K562 (cell line): ENCODE data around the gene CHMP4B. TPM values are rescaled to one million over a fixed set of nuclear protein-coding genes. Genes with fewer than 3 reads are reported as not detected.
"Not testable (repeated sequence)": the region's sequence is repeated elsewhere in the genome, so short reads cannot be mapped to it uniquely, and the experiment has no call there.

Source experiments
- ATAC-seq: fragments of 200-7000 bp; cut with Tn5 transposase; 3 replicates; pipeline ENCODE4 v1.9.1; 2020; ENCODE audit warnings: moderate library complexity
- BruUV-seq: library from RNA; stranded (reverse); fragments of 400-500 nt; replicated peaks from 2 replicates; lab custom pipeline; 2021; lab: Mats Ljungman, UMichigan
- CTCF ChIA-PET: fragments of 300-600 bp; formaldehyde crosslinking; extraction: SDS; loops from one replicate; lab custom pipeline; 2021; ENCODE audit warnings: low intra/inter-chr PET ratio; lab: Yijun Ruan, JAX
- POLR2A ChIA-PET: fragments of 300-600, 350-650 bp; sonication (Branson Sonifier 250); formaldehyde crosslinking; extraction: SDS; loops from one replicate; lab custom pipeline; 2021; ENCODE audit warnings: antibody characterized with exemption, inconsistent platforms; lab: Yijun Ruan, JAX
- DNase-seq, 4 experiments: peaks; one replicate each; pipeline versions ENCODE4 v3.0.0 to v3.0.0-alpha.2; 2011 to 2018; ENCODE audit warnings: low spot score in 3 of 4, mixed read lengths in 3 of 4; ENCODE audit errors: extremely low read depth in 1 of 4
- FAIRE-seq: peaks from 2 replicates; lab custom pipeline; 2011; peaks lifted over from hg19 to GRCh38; lab: Jason Lieb, UNC
- H2AFZ ChIP-seq: 2 replicates; pipeline ENCODE4 v1.6.0; 2011; ENCODE audit warnings: low read depth, low read length, control low read depth, inconsistent platforms
- H3K27ac ChIP-seq: fragments of 200-600 bp; 3 replicates; pipeline ENCODE4 v1.8.0; 2011; ENCODE audit warnings: low read depth, mild to moderate bottlenecking, control low read depth, inconsistent platforms, low read length, moderate library complexity, mixed read lengths; ENCODE audit errors: extremely low read depth
- H3K27me3 ChIP-seq, 2 experiments: fragments of 300-600 bp in 1 of 2; 2 replicates in 1 of 2; 3 replicates in 1 of 2; pipeline versions ENCODE4 v1.6.0 to v1.8.0; 2011; ENCODE audit warnings: inconsistent platforms in 2 of 2, low read length in 2 of 2, mild to moderate bottlenecking in 1 of 2, mixed read lengths in 1 of 2, moderate library complexity in 1 of 2; ENCODE audit not compliant: control insufficient read depth in 2 of 2, insufficient read depth in 2 of 2
- H3K36me3 ChIP-seq: fragments of 300-600 bp; 3 replicates; pipeline ENCODE4 v1.8.0; 2011; ENCODE audit warnings: mild to moderate bottlenecking, low read length, inconsistent platforms; ENCODE audit not compliant: control insufficient read depth, insufficient read depth
- H3K4me1 ChIP-seq, 2 experiments: fragments of 200-600 bp in 1 of 2; replicated peaks in 1 of 2; 2 replicates in 1 of 2; 3 replicates in 1 of 2; pipeline versions ENCODE4 v1.5.1 to v1.8.0; 2011; ENCODE audit warnings: inconsistent platforms in 2 of 2, low read length in 2 of 2, mild to moderate bottlenecking in 1 of 2, mixed read lengths in 1 of 2, moderate library complexity in 1 of 2; ENCODE audit not compliant: control insufficient read depth in 2 of 2, insufficient read depth in 2 of 2
- H3K4me2 ChIP-seq: 2 replicates; pipeline ENCODE4 v1.6.1; 2011; ENCODE audit warnings: low read length, control low read depth, inconsistent platforms, mixed read lengths; ENCODE audit not compliant: insufficient read depth
- H3K4me3 ChIP-seq: fragments of 200-600 bp; sonication (generic), shearing (Covaris generic); 2 replicates; pipeline ENCODE4 v1.5.1; 2016; ENCODE audit warnings: control low read depth, inconsistent platforms
- H3K79me2 ChIP-seq: fragments of 200-600 bp; 3 replicates; pipeline ENCODE4 v1.8.0; 2011; ENCODE audit warnings: low read length, inconsistent platforms; ENCODE audit not compliant: control insufficient read depth, insufficient read depth
- H3K9ac ChIP-seq, 2 experiments: 2 replicates each; pipeline versions ENCODE4 v1.6.0 to v1.6.1; 2011; ENCODE audit warnings: low read depth in 2 of 2, low read length in 2 of 2, control low read depth in 1 of 2, inconsistent platforms in 1 of 2, mild to moderate bottlenecking in 1 of 2, mixed read lengths in 1 of 2; ENCODE audit not compliant: insufficient read depth in 1 of 2
- H3K9me1 ChIP-seq: one replicate; pipeline ENCODE4 v1.6.0; 2011; ENCODE audit warnings: inconsistent platforms, mild to moderate bottlenecking, low read length, moderate library complexity; ENCODE audit not compliant: control insufficient read depth, insufficient read depth
- H3K9me3 ChIP-seq: replicated peaks from 2 replicates; pipeline ENCODE4 v1.5.1; 2011; ENCODE audit warnings: low read depth, low read length, inconsistent platforms; ENCODE audit not compliant: control insufficient read depth, insufficient read depth
- H4K20me1 ChIP-seq: replicated peaks from 2 replicates; pipeline ENCODE4 v1.6.1; 2011; ENCODE audit warnings: low read length, inconsistent platforms, mixed read lengths; ENCODE audit not compliant: control insufficient read depth, insufficient read depth
- DDX20 ChIP-seq: fragments of 450-650 bp; IDR thresholded peaks from 2 replicates; pipeline ENCODE4 v1.6.1; 2016; ENCODE audit warnings: missing genetic modification characterization, low read depth, mild to moderate bottlenecking, missing compliant biosample characterization, moderate library complexity
- HDAC8 ChIP-seq: fragments of 450-650 bp; IDR thresholded peaks from 2 replicates; pipeline ENCODE4 v1.6.1; 2016; ENCODE audit warnings: mild to moderate bottlenecking, missing genetic modification characterization, moderate library complexity, missing compliant biosample characterization
- PCBP2 ChIP-seq: fragments of 200-400 bp; formaldehyde crosslinking; IDR thresholded peaks from 2 replicates; pipeline ENCODE4 v1.6.1; 2018; ENCODE audit warnings: low read length, low read depth, mild to moderate bottlenecking, moderate library complexity; ENCODE audit not compliant: poor library complexity, severe bottlenecking
- RUNX1 ChIP-seq: sonication (generic); IDR thresholded peaks from 2 replicates; pipeline ENCODE4 v1.6.1; 2016; ENCODE audit warnings: antibody characterized with exemption, low read depth
- SREBF2 ChIP-seq: sonication (generic); formaldehyde crosslinking; IDR thresholded peaks from 2 replicates; pipeline ENCODE4 v1.4.0; 2020; ENCODE audit warnings: mild to moderate bottlenecking, missing genetic modification reagents
- XRCC5 ChIP-seq: fragments of 200-400 bp; formaldehyde crosslinking; IDR thresholded peaks from 2 replicates; pipeline ENCODE4 v1.6.1; 2017; ENCODE audit warnings: low read depth, mild to moderate bottlenecking, low read length
- ZC3H11A ChIP-seq: IDR thresholded peaks from 2 replicates; pipeline ENCODE4 v1.6.1; 2012; ENCODE audit warnings: low read depth, low read length, improper control_type of control experiment
- ZEB2 ChIP-seq: fragments of 450-650 bp; IDR thresholded peaks from 2 replicates; pipeline ENCODE4 v1.6.1; 2016
- ZMIZ1 ChIP-seq, 2 experiments: fragments of 150-350 bp in 1 of 2; IDR thresholded peaks; 2 replicates each; pipeline ENCODE4 v1.6.1; 2012 to 2016; ENCODE audit warnings: low read depth in 2 of 2, low read length in 2 of 2, mild to moderate bottlenecking in 1 of 2, moderate library complexity in 1 of 2
- ZNF121 ChIP-seq: sonication (generic); formaldehyde crosslinking; conservative IDR thresholded peaks from 2 replicates; pipeline ENCODE4 v1.8.0; 2022; ENCODE audit warnings: missing genetic modification reagents
- WGBS: fragments of 100-300 bp; shearing (Covaris generic); methylation state at CpG from one replicate; pipeline ENCODE4 v1.1.6; 2016; ENCODE audit warnings: low coverage, mixed read lengths; ENCODE audit not compliant: insufficient coverage; ENCODE audit errors: missing lambda C conversion rate; 5-methylcytosine and 5-hydroxymethylcytosine counted together
- in situ Hi-C: fragments of 300-500 bp; cut with MboI; formaldehyde crosslinking; loops from 4 replicates; pipeline ENCODE4 v1.15.0; 2018; ENCODE audit warnings: inconsistent platforms, mixed read lengths
- intact Hi-C: fragments of 100-400 bp; cut with micrococcal nuclease; formaldehyde crosslinking; loops from 2 replicates; pipeline ENCODE4 v1.14.2; 2022
- polyA plus RNA-seq, 8 experiments: library from polyadenylated mRNA; depleted of rRNA in 4 of 8; stranded (reverse) in 5 of 8; unstranded in 3 of 8; fragments of >200 nt; fragmentation: Nextera tagmentation in 2 of 8; fragmentation: Illumina TruSeq in 1 of 8; extraction: Ambion mirVana in 2 of 8; extraction: Trizol in 1 of 8; gene quantifications; 2 replicates each; pipeline versions ENCODE4 v1.2.1 to v1.2.3, GENCODE V29; 2011 to 2014; ENCODE audit warnings: inconsistent platforms in 1 of 8, missing spikeins in 1 of 8
- total RNA-seq, 7 experiments: library from RNA; depleted of rRNA in 6 of 7; stranded (reverse); fragments of >200 nt in 6 of 7; fragmentation: Illumina TruSeq in 2 of 7; extraction: Trizol in 2 of 7; gene quantifications; 2 replicates each; pipeline versions ENCODE4 v1.2.1 to v1.2.3, GENCODE V29; 2011 to 2021; ENCODE audit warnings: low replicate concordance in 1 of 7

CHMP4B gene
- total and polyA plus RNA-seq, 9 of the 15 experiments (the other 6 are each of a cell fraction or from before 2014, with no cell fraction given): 1.8 to 64.7 (median 31.8) TPM

DNA sequence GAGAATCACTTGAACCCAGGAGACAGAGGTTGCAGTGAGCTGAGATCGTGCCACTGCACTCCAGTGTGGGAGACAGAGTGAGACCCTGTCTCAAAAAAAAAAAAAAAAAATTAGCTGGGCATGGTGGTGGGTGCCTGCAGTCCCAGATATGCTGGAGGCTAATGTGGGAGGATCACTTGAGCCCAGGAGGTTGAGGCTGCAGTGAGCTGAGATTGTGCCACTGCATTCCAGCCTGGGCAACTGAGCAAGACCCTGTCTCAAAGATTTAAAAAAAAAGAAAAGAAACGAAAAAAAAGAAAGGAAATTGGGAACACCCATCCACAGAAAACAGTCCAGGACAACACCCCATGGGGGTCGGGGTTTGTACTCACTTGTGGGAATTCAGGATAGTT lies 18.6 kb upstream of the CHMP4B start:
- H3K27me3 ChIP-seq, H3K4me3 ChIP-seq, ATAC-seq, DNase-seq, H3K9me1 ChIP-seq, FAIRE-seq, H4K20me1 ChIP-seq, H3K9ac ChIP-seq, H3K9me3 ChIP-seq, CTCF ChIA-PET, in situ Hi-C loops, H3K36me3 ChIP-seq, H3K27ac ChIP-seq, BruUV-seq, H3K4me2 ChIP-seq, H3K79me2 ChIP-seq: not testable (repeated sequence)
- WGBS: 20% methylated on average over 3 of the region's 3 CpGs
- TF ChIP-seq ZNF121: peak; percentile 91
- Histone ChIP-seq H2AFZ (0 out of 2 replicates have a peak overlapping the region, but pooled peaks have one; percentile 44), H3K4me1 (peaks cover 5 to 19% of the 10 kb centered on the region in 2 experiments; a peak in 4 of 5 replicates)
- POLR2A ChIA-PET: interaction anchor here (0.6 kb wide), 1 partner anchor 44 kb away, joined by 4 read pairs; no protein-coding TSS in a partner anchor
- intact Hi-C loops: loop anchor here (5.0 to 10.0 kb wide), 3 partner anchors 70 to 272 kb away; no protein-coding TSS in a partner anchor

- BruUV-seq: no TSS peak
- ChIA-PET CTCF (no interaction called here), POLR2A (interaction anchor here (0.6 kb wide), 3 partner anchors 26 to 136 kb away, joined by 3 to 4 read pairs (median 3); no protein-coding TSS in a partner anchor)
- no peaks in the 10 kb centered on the region for H3K9me3 ChIP-seq
- ATAC-seq (no peak), DNase-seq (no peak), FAIRE-seq (no peak)
- no peaks in the 10 kb centered on the region for H3K36me3 ChIP-seq
- H4K20me1 ChIP-seq: no peaks in the 10 kb centered on the region
- H3K4me2 ChIP-seq: no peak overlapping the region
- in situ Hi-C loops: no loop called here
- no peaks in the 10 kb centered on the region for H3K9me1 ChIP-seq
- 0 out of 2 replicates have a peak overlapping the region, but pooled peaks have one; percentile 44 for H2AFZ ChIP-seq
- no peaks in the 10 kb centered on the region for H3K79me2 ChIP-seq
- no peak overlapping the region for H3K4me3 ChIP-seq
- no peak overlapping the region for H3K27ac ChIP-seq
- no peaks in the 10 kb centered on the region for H3K27me3 ChIP-seq
- H3K4me1 ChIP-seq: peaks cover 3 to 19% of the 10 kb centered on the region in 2 experiments; a peak in 4 of 5 replicates
- intact Hi-C loops: loop anchor here (5.0 to 10.0 kb wide), 3 partner anchors 69 to 272 kb away; no protein-coding TSS in a partner anchor
- H3K9ac ChIP-seq: peak overlapping the region in 1 of 2 experiments; percentile 65; a peak in 2 of 4 replicates
- WGBS: 59% methylated on average over 20 of the region's 21 CpGs
- no peak for TF ChIP-seq ZC3H11A
- no peak for TF ChIP-seq RUNX1
- no peak for TF ChIP-seq HDAC8 (tag)
- TF ChIP-seq PCBP2: no peak
- no peak for TF ChIP-seq ZMIZ1 (IDR thresholded peaks at IDR 0.05; ENCODE audit: low read depth in 2 of 2, low read length in 2 of 2)
- TF ChIP-seq DDX20: no peak
- TF ChIP-seq SREBF2 (CRISPR knock-in tag): no peak
- no peak for TF ChIP-seq ZEB2
- TF ChIP-seq XRCC5: no peak
Measured at GRCh38 chr20:33793011-33793931, 17.9 kb upstream of the CHMP4B start.
